ENCODE data around the gene TNFSF10.

Gene TNFSF10

GRCh38 chr3:172540049-172540448 lies 16.8 kb upstream of the TNFSF10 start:
- in situ Hi-C loops (cut with MboI; ENCODE audit: low sequenced_read_pairs, unreplicated experiment): no loop called here
- TF ChIP-seq CTCF (IDR thresholded peaks at IDR 0.05; ENCODE audit: borderline replicate concordance, control extremely low read depth, extremely low read depth, insufficient read depth, missing control alignments): no peak
- no peak for DNase-seq (ENCODE audit: low spot score)

GRCh38 chr3:172539273-172539672 lies 16.0 kb upstream of the TNFSF10 start:
- in situ Hi-C loops (cut with MboI; ENCODE audit: low sequenced_read_pairs, unreplicated experiment): no loop called here
- DNase-seq (ENCODE audit: low spot score): no peak
- TF ChIP-seq CTCF (IDR thresholded peaks at IDR 0.05; ENCODE audit: borderline replicate concordance, control extremely low read depth, extremely low read depth, insufficient read depth, missing control alignments): no peak

GRCh38 chr3:172538368-172539151 lies 15.3 kb upstream of the TNFSF10 start:
- no peak for TF ChIP-seq CTCF (IDR thresholded peaks at IDR 0.05; ENCODE audit: borderline replicate concordance, control extremely low read depth, extremely low read depth, insufficient read depth, missing control alignments)
- in situ Hi-C loops (cut with MboI; ENCODE audit: low sequenced_read_pairs, unreplicated experiment): no loop called here
- DNase-seq (ENCODE audit: low spot score): no peak

- no peak for DNase-seq (ENCODE audit: low spot score)
- no peak for TF ChIP-seq CTCF (IDR thresholded peaks at IDR 0.05; ENCODE audit: borderline replicate concordance, control extremely low read depth, extremely low read depth, insufficient read depth, missing control alignments)
- in situ Hi-C loops (cut with MboI; ENCODE audit: low sequenced_read_pairs, unreplicated experiment): no loop called here
Observed at GRCh38 chr3:172537507-172538158, 14.4 kb upstream of the TNFSF10 start.

- DNase-seq (ENCODE audit: low spot score): no peak
- TF ChIP-seq CTCF (IDR thresholded peaks at IDR 0.05; ENCODE audit: borderline replicate concordance, control extremely low read depth, extremely low read depth, insufficient read depth, missing control alignments): no peak
- in situ Hi-C loops (cut with MboI; ENCODE audit: low sequenced_read_pairs, unreplicated experiment): no loop called here
Observed at GRCh38 chr3:172536993-172537419, 13.8 kb upstream of the TNFSF10 start.

GRCh38 chr3:172536505-172536904 lies 13.3 kb upstream of the TNFSF10 start:
- in situ Hi-C loops (cut with MboI; ENCODE audit: low sequenced_read_pairs, unreplicated experiment): no loop called here
- TF ChIP-seq CTCF (IDR thresholded peaks at IDR 0.05; ENCODE audit: borderline replicate concordance, control extremely low read depth, extremely low read depth, insufficient read depth, missing control alignments): no peak
- DNase-seq (ENCODE audit: low spot score): no peak

Data from GM13976 (cell line).